ENCODE results near the gene NIPAL3.

NIPAL3 gene

DNA sequence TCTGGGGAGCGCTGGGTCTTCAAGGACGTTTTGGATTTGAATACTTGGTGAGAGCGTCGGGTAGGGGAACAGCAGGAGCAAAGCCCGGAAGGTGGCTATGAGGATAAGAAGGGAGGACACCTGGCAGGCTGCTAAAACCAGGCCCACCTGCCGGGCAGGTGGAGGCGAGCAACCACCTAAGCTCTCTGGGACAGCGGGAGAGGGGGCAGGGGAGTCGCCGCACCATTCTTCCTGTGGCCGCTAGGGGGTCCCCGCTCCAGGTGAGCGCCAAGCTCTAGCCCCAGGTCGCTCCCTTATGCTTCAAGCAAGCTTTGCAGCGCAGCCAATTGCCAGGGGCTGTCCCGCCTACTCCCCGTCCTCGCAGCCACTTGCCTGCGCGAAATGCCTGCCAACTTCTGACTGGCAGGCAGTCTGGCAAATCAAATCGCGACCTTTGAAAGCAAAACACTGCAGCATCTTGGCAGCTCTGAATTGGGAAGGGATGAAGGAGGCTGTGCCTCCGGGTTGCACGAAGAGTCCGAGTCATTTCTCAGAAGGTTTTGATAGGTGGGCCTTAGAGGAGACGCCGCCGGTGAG is at the start of gene NIPAL3:
Gene NIPAL3, plus strand, starts transcription at position 469 of the 576 bp plus-strand sequence. CDS start 3,746 bp downstream, outside the sequence.
- peak; percentile 99 for DNase-seq

DNA sequence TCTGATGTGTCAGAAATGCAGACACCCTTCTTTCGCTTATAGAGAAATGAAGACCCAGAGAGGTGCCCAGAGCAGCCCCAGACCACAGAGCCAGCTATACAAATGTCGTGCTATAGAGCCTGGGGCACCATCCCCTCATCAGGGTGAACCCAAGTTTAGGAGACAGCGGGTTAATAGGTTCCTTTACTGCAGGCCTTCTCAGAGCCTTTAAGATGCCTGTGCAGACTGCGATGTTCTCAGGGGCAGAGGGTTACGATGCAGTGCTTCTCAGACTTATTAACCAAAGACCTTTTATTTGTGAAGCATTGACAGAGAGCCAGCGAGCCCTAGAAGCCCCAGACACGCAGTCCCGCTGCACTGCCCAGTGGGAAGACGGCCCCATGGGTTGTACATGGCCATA is 48.9 kb upstream of the NIPAL3 start:
- DNase-seq: no peak

DNA sequence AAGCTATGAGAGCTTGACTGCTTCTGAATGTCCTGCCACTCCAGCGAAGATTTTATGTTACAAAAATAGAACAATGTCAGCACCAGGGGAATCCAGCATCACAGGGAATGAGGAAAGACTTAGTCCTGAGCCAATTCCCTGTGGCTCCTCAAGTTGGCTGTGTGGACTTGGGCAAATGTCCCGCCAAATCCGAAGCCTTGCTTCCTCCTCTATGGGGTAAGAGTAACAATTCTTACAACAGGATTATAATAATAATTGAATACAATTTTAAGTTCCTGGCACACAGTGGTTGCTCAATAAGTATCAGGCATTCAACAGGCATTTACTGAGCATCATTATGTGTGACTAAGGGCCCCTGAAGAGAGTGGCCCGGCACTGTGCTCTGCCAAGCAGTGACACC is 46.4 kb upstream of the NIPAL3 start:
- no peak for DNase-seq

DNA sequence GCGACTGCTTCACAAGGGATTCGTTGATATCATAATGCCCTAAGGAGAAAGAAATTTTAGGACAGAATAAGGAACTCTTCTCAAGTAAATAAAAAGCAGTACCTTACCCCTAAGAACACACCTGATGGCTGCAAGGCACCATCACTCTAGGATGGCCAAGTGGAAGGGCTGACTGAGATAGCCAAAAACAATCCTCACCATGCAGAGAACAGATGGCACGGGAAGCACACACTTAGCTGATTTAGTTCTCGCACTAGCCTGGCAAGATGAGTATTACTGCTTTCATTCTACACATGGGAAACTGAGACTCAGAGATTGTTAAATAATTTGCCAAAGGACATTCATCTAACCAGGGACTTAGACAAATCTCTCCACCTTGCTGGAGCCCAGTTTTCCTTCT is 45.8 kb upstream of the NIPAL3 start:
- no peak for DNase-seq

DNA sequence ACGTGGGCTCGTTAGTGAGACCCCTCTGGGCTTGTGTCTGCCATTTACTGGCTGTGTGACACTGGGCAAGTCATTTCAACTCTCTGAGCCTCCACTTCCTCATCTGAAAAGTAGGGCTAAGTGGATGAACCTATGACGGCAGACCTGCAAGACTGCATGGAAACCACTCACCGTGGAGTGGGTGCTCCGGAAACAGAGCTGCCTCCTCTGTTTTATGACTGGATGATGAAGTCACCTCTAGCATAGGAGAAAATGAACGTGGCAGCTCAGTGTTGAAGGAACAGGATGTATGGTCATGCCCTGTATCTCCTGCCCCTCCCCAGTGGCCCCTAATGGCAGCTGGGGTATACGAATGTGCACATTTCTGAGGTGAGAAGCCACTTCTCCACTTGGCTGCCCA is 42.6 kb upstream of the NIPAL3 start:
- DNase-seq: no peak

DNA sequence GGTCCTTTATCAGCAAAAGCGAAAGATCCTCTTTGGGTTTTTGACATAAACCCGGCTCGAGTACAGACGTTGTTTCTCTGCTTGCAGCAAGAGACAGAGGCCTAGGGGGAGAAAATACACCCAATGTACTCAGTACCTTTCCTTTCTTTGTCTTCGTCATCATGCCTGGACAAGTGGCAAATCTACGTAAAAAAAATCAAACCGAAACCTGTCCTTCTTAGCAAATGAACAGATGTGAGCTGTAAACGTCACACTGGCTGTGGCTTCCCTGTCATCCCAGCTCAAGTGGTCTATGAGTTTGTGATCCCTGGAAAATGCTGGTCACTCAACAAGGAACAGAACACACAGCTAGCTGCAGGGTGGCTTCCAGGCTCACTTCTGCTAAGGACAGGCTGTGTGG is 41.9 kb upstream of the NIPAL3 start:
- no peak for DNase-seq

DNA sequence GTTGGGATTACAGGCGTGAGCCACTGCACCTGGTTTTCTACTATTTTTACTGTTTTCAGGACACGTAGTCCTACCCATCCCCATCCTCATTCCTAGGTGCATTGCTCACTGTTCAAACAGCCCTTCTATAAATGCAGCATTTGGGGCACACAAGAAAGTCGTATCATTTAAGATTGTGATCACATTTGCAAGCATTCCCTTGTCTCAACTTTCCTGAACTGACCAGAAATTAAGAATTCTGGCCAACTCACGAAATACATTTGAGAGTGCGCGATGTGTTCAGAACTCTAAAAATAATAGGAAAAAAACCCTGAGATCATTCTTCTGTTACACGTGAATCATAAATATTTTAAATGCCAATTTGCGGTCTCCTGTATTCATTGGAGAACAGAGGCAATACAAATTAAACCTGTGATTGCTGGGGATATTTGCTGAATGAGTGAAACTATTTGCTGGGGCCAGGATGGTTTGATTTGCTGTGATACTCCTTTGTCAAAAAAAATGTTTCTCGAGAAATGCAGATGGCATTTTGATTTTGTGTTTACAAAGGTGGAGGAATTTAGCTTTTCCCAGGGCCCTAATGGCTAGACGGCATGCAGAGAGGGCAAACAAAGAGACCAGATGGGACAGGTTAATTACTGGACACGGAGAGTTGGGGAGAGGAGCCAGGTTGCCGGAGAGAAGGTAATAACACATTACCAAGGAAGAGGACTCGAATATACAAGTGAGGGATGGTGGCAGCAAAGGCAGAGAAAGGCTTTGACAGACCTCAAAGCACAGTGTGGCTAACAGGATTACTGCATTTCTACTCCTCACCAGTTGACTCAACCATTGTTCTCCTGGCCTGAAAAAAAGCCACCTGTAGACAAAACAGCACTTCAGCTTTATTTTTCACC is 40.5 kb upstream of the NIPAL3 start:
- peak; percentile 45 for DNase-seq

DNA sequence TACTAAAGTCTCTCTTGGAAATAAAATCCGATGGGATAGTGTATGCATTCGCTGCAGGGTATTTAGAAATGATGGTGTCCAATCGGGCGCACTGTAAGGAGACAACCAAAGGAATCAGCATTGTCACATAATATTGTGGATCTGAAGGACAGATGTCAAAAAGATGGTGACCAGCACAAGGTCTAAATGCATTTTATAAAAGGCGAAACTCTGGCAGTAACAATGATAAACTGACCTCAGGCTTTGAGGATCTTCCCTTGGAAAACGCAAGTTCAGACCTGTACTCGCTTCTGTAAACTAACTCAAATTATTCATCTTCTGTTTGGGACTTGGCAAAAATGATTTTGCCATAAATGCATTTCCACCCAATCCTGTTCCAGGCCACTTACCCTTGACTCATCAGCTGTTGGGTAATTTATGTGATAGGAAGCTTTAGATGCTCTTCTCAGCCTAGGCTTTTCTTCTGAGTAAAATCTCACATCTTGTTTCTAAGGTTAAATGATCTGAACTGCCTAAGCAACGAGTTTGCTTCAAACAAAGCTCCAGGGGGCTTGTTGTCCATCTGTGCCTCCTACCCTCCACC is 35.8 kb upstream of the NIPAL3 start:
- peak; percentile 18 for DNase-seq

DNA sequence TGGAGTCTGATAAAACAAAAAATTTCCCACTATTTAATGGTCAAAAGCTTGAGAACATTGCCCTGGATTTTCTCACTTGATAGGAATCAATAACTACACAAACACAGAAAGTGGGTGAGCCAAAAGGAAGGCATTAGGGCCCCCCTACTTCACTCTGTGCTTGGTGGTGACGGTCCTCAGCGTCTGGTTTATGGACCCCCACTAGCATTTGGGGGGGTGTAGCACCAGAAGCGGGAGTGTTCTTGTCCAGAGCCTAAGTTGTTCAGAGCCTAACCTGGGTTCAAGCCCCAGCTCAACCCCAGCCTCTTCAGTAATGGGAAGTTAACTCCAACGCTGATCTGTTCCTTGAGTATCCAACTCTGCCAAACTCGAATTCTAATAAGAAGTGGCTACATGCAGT is 35.1 kb upstream of the NIPAL3 start:
- no peak for DNase-seq

DNA sequence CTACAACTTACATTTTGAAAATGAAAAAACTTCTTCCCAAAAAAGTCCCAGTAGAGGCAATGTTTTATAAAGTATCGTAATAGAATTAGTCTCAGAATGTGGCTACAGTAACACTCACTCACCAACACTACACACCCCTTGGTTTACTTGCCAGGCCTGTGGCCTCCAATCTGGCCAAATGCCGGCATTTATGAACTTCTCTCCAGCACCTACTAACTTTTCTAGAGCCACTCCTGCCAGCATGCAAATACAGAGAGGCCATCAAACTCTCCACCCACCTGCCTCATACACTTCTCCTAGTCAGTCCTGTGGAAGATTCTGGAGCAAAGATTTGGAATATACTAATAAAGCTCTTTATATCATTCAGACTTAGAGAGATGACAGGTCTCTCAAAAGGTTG is 34.3 kb upstream of the NIPAL3 start:
- DNase-seq: no peak

DNA sequence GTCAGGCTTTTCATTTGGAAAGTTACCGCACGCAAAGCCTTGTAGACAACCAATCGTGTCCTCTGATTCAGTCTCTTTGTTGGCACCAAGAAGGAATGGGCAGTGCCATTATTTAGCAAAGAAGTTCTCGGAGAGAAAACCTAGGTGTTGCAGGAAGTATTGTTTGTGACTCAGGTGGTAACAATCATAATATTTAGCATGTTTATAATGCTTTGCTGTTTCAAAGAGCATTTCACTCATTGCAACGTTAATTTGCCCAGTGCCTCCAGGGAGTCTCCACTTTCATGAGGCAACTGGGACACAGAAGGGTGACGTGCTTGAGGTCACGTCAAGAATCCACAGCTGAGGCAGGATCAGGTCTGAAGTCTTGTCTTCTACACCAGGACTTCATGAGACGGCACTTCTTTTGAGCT is 33.4 kb upstream of the NIPAL3 start:
- DNase-seq: no peak

DNA sequence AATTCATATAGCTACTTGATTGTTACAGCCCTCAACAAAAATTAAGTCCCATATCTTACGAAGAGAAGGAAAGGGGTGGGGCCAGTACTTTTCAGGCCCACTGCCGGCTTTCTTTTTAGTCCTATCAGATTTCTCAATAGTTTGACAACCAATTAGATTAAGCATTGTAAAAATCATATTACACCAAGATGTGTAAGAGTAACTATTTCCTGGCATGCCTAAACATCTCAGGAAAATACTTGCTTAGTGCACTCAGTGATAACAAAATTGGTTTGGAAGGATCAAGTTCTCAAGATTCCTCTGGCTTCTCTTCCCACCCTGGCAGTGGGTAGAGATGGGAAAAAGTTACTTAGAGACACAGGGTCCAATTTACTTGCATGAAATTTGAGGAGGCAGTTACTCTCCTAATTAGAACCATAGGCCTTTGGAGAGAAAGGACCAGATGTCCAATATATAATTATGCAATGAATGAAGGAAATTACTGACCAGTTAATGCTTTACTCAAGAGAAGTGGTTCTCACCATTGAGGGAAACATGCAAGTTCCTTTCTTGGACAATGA is 32.1 kb upstream of the NIPAL3 start:
- no peak for DNase-seq

DNA sequence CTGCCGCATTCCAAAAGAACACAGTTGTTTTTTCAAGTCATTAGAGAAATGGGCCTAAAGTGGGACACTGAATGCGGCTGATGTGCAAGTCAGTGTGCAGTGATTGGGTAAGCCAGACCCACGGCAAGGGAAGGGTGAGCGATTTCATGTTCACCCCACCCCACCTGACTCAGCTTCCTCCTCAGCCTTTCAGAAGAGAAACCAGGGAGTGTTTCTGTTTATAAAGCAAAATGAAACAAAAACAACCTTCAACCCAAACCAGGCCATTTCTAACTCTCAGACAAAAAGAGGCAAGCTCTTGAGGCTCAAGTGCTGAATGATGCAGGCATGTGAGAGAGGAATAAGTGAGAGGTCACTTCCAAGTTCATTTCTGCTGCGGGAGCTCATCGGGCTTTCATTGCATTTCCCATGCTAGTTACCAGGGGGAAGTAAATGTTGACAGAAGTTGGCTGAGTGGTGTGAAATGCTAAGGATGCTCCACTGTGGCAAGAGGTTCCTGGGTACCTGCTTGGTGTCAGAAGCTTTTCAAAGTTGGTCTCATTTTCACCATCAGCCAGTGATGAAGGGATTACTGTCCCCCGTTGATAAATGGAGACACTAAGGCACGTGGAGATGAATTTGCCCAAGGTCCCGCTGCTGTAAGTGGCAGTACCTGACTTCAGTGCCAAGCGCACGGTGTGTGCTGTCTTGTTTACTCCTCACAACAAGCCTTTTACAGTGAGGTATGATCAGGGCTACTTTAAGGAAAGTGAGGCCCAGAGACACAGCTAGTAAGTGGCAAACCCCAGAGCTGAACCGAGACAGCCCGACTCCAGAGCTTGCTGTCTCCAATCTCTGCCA is 31.1 kb upstream of the NIPAL3 start:
- DNase-seq: peak; percentile 57

DNA sequence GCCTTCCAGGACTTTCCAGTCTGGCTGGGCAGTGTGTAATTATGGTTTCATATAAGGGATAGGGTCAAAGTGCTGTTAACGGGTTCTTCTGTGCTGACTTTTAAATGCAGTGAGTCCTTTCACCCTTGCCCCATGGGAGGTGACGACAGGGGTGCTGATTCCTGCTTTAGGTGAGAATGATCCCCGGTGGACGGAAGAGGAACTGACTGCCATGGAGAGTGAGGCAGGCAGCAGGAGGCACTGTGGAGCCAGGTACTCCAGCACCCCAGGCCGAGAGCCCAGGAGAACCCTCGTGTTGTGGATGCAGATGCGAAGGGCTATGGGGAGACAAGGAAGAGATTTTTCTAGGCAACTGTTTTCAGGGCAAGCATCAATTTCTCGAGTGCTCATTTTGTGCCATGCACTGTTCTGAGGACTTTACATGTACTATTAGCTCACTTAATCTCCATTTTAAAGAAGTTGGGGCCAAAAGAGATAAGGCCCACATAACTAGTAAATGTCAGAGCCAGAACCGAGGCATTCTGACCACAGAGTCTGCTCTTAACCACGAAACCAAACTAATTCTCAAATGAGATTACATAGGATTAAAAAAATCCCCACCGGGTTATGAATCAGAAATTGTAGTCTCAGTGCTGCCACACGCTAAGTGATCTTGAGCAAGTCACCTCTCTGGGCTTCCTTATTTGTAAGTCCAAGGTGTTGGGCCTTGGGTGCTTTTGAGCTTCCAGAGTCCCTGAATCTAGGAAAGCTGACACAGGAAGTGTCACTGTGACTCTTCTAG is 30.3 kb upstream of the NIPAL3 start:
- peak; percentile 46 for DNase-seq

DNA sequence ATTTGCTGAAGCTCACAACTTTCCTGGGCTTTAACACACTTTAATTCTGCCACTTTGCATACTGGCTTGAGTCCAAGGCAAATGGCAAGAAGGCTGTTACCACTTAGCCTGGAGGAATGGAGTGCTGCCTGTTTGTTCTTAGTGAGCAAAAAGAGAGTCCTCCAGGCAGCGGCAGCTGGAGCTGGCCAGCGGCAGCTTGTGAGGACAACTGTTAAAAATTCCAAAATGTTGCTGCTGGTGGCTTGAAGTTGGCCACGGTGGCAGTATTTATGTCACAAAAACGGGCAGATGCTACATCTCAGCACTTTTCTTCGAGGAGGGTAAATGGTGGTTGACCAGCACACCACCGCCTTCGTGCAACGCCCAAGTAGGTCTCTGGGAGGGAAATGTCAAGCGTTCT is 29.4 kb upstream of the NIPAL3 start:
- no peak for DNase-seq

DNA sequence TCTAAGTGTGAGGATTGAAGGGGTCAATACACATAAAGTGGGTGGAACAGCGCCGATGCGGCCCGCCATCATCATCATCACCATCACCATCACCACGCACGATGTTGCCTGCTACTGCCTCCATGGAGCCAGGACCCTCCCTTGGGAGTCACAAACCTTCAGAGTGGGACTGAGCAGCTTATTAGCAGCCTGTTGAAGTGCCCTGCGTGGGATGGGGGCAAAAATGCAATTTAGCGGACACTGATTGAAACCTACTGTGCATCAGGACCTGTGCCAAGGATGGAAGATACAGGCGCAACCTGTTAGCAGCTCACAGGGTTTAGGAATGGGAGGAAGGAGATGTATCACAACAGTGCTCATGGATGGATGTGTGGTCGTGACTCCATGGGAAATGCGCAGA is 28.7 kb upstream of the NIPAL3 start:
- no peak for DNase-seq

DNA sequence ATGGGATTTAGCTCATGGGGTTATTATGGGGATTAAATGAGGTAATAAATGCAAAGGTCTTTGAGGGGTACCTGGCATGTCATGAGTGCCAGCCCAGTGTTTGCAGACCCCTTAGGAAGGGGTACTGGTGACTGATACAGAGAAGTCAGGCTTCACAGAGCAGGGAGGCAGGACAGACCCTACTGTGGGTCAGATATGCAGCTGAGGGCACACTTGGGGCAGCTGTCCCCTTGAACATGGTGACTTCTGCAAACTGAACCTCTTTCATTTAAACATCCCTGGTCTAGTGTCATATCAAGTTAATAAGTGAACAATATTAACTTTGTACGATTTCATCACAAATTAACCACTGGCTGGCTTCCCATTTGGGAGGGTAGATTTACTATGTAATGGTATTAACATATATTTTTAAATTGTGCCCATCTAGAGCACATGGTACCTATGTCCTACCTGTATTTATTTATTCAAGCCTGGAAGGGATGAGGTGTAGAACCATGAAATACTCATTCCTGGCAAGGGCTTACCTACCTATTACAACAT is 27.9 kb upstream of the NIPAL3 start:
- no peak for DNase-seq

DNA sequence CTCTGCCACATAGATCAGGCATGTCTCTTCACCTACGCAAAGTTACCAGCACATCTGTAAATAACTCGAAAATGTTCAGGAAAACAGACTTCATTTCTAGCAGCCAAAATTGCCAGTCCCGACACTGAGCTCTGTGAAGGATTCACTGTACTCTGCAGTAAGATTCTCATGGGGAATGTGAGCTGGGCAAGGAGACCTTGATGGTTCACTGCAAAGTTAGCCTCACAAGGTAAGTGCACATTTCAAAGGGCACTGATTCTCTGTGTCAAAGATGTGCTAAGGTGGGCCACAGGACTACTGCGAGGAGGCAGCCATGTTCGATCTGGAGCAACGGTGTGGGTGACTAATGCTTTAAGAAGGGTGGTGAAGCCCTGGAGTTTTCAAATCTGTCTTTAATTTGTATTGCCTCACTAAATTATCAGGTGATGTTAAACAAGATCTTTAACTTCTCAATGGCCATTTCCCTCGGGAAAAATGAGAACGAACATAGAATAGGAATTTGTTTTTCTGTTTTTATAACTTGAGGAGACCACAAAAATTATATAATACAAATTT is 27.2 kb upstream of the NIPAL3 start:
- DNase-seq: no peak

DNA sequence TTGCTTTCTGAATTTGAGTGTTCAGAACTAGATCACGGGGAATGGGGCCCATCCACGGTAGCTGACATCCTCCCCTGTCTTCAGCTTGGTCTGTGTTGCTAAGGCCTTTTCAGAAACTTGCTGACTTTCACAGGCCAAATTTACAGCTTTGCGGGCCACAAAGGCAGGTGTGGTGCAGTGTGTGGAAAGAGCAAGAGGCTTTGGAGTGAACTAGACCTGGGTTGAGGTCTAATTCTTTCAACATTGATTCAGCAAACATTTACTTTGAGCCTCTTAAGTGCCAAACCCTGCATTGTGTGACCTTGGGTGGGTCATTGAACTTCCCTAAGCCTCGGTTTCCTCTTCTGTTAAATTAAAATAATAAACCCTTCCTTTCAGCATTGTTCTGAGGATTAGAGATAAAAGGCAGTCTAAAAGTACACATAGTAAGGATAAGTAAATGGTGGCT is 26.3 kb upstream of the NIPAL3 start:
- DNase-seq: no peak

DNA sequence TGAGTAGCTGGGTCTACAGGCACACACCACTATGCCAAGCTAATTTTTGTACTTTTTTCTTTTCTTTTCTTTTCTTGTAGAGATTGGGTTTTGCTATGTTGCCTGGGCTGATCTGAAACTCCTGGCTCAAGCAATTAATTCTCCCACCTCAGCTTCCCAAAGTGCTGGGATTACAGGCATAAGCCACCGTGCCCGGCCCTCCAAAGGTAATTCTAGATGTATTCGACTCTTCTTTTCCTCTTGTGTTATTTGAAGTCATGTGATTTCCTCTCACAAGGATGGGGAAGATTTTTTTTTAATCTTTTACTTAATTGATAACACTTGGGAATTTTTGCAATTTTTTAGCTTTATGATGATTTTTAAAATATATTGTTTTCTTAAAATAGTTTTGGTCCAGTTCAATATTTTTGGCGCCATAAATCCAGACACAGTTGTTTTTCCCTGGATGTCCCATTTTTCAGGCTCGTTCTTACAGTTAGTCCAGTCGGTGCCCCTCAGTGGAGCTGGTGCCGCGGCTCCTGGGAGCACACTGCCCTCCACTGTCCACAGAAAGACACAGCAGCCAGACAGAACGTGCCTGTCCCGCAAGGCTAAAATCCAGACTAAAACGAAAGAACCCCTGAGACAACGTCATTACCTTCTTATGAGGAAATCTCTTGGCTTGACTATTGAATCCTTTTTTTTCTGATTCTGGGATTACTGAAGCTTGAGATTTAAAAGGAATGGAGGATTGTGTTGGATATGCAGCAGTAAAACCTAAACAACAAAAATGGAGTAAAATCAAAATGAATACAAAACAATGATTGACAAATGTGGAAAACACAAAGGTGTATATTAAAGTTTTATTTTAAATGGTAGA is 24.4 kb upstream of the NIPAL3 start:
- DNase-seq: peak; percentile 82

Measured in EL (cell line).